ENCODE measurements around the gene MTCP1.

The MTCP1 gene

DNA sequence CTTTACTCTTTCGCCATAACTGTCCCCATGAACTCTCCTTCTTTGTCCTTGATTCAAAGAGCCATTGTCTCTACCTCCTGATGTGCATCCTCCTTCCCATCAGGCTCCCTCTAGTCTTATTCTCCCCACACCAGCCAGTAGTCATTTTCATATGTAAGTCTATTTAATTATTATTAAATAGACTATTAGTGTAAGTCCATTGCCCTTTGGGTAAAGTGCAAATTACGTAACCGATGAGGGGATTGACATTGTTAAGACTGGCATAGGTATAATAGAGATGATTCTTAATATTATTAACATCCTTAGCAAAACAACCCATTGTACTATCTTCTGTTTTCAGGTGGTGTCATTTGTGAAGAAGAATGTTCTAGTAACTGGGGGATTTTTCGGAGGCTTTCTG is 16.7 kb downstream of the MTCP1 start:
- no peak for DNase-seq (ENCODE audit: low read depth in 2 of 3, low spot score in 2 of 3)

DNA sequence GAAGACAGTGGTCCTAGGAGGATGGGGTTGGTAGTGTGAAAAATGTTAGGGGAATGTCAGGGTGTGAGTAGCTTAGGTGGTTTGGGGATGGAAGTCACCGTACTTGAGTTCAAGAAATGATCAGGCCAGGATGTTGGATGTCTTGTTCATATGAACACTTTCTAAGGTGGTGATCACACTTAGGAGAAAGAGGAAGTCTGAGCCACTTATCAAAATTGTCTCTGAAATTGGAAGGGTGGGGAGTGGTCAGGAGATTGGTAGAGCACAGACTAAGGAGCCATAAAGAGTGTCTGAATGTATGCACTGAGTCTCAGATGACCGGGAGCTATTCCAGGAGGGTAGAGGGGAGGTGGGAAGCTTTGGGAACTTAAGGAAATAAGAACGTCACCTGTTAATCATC is 17.3 kb downstream of the MTCP1 start:
- DNase-seq (ENCODE audit: low read depth in 2 of 3, low spot score in 2 of 3) = no peak

DNA sequence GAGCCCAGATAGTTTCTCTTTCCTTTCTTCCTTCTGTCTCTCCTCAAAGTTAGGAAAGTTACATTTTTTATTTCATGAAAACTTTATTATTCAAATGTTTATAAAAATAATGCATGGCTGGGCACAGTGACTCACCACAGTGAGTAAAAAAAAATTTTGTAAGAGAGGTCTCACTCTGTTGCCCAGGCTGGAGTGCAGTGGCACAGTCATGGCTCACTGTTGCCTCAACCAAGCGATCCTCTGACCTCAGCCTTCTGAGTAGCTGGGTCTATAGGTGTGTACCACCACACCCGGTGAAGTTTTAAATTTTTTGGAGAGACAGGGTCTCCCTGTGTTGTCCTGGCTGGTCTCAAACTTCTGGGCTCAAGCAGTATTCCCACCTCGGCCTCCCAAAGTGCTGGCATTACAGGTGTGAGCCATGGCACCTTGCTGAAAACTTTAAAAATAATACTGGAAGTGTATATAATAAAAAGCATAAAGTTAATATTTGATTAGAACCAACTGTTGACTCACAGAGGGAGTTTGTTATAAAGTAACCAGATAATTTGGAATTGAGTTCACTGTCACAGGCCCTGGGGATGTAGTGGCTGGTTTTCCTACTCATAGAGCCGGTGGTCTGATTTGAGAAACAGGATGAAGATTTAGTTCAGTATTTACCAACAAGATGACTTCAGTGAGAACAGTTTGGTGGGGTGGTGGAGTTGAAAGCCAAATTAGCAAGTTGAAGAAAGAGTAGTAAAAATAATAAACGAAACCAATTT is 18.0 kb downstream of the MTCP1 start:
- DNase-seq (ENCODE audit: low read depth in 2 of 3, low spot score in 2 of 3) = no peak

DNA sequence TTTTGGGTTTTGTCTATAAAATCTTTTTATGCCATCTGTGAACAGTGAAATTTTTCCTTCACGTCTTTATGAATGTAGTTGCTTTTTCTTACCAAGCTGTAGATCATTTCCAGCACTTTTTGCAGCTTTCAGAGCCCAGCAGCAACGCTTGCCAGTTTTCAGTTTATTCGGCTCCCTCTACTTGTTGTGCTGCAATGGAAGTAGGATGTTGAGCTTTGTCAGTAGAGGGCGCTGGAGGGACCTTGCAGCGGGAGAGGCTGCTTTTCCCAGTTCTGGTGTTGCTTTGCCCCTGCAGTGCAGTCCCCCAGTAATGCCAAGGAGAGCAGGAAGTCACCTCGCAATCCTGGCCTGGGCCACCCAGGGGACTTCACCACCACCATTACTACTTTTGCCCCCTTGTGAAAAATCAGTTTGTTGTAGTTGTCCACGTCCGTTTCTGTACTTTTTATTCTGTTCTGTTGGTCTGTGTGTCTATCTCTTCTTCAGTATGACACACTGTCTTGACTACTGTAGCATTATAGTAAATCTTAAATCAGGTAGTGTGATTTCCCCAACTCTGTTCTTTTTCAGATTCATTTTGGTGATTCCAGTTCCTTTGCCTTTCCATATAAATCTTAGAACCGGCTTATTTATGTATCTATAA is 21.8 kb downstream of the MTCP1 start:
- DNase-seq (ENCODE audit: low read depth in 2 of 3, low spot score in 2 of 3) = no peak

DNA sequence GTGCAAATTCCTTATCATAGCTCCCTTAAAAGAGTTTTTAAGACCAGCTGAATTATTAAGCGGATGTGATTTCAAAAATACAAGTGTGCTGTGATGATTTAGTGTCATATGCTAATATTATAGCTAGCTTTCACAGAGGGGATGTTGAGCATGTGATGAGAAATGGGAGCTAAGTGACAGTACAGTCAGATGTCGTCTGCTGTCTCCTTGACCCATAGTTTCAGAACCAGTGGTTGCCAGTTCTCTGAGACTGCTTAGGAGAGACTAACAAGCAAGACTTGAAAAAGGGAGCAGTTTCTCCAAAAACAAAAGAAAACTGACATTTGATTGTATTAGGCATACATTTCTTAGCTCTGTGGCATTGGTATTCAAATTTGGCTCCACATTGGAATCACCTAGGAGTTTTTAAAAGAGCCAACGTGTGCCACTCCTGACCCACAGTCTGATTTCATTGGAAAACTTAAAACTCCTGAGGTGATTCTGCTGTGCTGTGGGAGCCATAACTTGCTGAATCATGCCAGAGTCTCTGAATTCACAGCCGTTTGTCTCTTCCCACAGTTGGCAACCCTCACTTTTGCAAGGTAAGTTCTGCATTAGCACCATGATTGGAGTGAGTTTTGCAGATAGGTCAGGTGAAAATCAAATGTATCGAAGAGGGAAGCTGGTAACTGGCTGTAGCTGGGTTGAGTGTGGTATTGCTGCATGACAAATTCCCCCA is 24.0 kb downstream of the MTCP1 start:
- no peak for DNase-seq (ENCODE audit: low read depth in 2 of 3, low spot score in 2 of 3)

DNA sequence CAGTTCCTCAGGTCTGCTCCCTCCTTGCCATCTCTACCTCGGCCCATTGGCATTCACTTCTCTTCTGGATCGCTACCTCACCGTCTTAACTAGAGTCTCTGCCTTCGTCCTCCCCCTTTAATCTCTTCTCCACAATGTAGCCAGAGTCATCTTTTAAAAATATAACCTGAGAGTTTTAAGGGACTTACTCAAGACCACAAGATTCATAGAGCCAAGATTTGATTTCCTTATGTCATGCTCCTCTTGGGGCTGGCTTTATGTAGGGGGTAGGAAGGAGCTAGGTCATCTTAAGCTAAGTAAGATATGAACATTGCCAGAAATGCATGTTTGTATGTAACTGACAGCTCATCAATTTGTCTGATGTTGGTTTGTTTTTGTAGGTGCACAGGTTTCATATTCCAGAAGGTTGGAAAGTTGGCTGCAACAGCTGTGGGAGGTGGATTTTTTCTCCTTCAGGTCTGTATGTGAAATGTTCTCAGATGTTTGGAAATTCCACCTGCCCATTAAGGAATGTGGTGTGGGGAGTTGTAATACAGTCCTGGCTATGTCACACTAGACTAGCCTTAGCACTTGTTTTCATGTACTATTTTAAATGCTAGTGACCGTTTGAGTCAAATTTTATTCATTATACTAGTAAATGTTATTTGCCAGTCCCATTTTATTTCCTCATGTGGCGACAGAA is 24.7 kb downstream of the MTCP1 start:
- DNase-seq (ENCODE audit: low read depth in 2 of 3, low spot score in 2 of 3) = no peak

DNA sequence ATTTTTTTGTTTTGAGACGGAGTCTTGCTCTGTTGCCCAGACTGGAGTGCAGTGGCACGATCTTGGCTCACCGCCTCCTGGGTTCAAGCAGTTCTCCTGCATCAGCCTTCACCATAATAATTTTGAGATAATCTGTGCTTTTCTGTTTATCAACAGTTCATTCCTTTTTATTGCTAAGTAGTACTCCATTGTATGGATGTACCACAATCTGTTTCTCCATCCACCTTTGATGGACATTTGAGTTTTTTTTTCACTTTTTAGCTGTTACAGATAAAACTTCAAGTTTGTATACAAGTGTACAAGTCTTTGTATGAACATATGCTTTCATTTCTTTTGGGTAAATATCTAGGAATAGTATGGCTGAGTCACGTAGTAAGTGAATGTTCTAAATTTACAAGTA is 35.2 kb downstream of the MTCP1 start:
- DNase-seq (ENCODE audit: low read depth in 2 of 3, low spot score in 2 of 3) = no peak

DNA sequence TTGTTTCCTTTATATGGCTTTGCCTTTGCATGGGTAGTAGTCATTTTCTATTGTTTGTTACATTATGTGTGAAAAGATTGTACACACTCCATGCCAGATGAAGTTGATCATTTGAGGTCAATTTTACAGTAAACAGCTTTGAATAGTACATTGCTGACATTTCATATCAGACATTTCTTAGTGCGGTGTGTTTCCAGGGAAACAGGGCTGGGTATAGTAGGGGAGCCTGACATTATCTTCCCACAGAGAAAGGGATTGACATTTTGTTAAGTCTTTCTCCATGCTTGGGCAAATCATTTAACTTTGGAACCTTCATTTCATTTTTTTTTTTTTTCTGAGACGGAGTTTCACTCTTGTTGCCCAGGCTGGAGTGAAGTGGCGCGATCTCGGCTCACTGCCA is 39.3 kb downstream of the MTCP1 start:
- no peak for DNase-seq (ENCODE audit: low read depth in 2 of 3, low spot score in 2 of 3)

DNA sequence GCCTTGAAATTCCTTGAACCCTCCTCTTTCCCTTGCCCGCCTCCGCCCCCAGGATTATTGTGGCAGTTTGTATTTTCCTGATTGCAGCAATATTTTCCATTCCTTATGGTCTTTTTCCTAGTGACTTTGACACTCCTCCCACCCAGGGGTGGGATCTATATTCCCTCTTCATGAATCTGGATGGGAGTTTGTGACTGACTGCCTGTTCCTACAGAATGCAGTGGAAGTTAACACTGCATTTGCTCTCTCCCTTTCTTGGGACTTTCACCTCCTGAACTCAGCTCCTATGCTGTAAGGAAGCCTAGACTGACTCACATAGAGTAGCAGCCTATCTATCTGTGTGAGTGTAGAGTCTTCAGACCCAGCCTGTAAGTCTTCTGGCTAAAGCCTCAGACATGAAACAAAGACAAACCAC is 42.1 kb downstream of the MTCP1 start:
- no peak for DNase-seq (ENCODE audit: low read depth in 2 of 3, low spot score in 2 of 3)

DNA sequence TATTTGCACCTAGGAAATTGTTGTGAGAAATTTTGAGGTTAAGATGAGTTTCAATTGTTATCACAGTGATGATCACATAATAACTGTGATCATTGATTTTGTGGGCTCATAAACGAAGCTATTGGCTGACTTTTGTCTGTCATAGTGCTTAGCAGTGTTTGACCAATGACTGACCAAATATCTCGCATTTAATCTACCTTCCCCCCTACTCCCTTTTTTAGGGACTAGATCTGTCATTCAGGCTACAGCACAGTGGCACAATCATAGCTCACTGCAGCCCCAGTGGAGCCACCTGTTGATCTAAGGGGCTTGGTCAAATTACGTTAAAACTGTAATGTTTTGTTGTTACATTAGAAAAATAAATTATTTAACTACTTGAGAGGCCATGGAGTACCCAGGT is 42.8 kb downstream of the MTCP1 start:
- DNase-seq (ENCODE audit: low read depth in 2 of 3, low spot score in 2 of 3) = no peak

DNA sequence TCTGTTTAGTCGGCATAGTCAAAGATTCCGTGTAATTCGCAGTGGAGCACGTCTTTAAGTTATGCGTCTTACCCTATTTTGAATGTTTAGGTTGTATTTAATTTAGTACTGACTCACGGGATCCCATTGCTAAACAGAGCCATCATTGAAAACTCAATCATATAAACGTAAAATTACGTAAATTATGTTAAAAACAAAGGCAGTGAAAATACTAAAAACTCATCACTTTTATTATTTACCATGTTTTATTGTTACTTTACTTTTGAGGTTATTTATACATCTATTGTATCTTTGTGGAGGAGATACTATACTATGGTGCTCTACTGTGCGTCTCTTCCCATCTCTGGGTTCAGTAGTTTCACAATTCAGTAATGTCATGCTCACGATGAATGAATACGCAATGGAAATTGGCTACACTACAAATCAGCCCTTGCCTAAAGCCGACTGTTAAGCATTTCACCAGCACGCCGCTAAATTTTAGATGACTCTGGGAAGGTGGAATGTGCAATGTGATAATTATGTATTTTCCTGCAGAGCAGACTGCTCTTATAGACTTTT is 43.3 kb downstream of the MTCP1 start:
- no peak for DNase-seq (ENCODE audit: low read depth in 2 of 3, low spot score in 2 of 3)

DNA sequence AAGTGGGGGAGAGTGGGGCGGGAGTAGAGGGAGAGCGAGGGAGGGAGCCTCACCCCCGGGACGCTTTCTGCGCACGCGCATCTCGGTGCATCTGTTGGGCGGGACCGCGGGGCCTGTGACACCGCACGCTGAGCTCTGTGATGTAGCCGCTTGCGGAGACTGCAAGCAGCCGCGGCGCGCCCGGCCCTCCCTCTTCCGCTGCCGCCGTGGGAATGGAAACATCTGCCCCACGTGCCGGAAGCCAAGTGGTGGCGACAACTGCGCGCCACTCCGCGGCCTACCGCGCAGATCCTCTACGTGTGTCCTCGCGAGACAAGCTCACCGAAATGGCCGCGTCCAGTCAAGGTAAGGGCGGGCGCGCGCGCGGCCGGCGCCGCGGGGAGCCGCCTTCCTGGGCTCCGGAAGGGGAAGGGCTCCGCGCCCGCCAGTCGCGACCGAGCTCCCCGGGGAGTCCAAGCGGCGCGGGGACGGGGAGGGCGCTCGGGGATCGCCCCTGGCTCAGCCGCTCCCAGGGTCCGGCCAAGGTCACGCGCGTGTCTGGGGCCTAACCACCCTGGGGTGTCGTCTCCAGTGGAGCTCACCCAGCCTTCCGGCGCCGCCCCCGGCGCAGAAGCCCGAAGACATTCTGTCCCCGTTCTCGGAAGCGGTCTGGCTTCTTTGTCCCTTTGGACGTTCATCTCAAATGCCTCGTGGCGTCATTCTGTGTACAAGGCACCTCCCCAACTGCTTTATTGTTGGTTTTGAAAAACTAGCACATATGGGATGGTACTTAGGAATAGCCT is 44.0 kb downstream of the MTCP1 start, which contains the start of gene FUNDC2:
FUNDC2 (plus strand) TSS at position 118 of the 782 bp plus-strand sequence; CDS start at position 213, 95 bp downstream.
- DNase-seq (ENCODE audit: low read depth in 2 of 3, low spot score in 2 of 3) = peak; percentile 52 to 84 (median 73)

DNA sequence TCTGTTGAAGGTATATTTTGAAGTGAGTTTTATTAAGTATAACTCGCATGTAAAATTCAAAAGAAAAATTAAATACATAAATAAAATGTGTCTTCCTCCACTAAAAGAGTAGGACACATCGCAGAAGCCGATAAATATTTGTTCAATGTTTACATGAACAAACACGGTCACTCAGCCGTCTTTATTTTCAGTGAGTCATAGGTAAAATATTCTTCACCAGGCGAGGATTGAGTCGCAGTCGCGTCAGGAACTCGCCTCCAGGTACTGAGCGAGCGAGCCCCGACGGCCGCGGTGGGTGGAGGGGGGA is 44.6 kb downstream of the MTCP1 start:
- no peak for DNase-seq (ENCODE audit: low read depth in 2 of 3, low spot score in 2 of 3)

DNA sequence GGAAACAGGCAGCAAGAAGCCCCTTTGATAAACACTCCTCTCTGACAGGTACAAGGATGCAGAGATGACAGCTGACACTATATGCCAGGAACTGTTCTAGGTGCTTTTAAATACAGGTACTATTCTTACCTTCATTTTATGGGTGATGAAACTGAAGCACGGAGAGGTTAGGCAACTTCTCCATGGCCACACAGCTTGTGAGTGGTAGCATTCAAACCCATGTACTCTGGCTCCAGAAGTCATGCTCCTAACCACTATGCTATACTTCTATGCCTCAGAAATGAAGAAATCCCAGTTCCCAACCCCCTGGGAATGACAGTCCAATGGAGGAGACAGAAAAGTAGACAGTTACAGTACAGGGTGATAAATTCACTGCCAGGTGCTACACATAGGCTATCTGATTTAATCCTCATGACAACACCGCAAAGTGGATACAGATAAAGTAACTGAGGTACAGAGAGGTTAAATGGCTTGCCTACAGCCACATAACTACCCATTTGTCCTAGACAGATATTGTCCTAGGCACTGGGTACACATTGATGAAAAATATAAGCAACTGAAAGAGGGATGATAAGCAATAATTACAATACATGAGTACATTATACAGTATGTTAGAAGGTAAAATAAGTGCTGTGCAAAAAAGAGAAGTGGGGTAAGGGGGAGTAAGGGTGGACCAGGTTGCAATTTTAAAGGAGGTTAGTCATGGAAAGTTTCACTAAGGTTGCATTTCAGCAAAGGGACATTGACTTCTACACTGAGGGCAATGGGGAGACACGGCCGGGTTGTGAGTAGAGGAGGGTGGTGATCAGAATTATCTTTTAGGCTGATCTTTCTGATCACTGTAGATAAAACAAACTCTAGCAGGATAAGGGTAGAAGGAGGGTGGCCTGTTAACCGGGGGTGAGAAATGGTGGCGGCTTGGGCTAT is 46.8 kb downstream of the MTCP1 start:
- no peak for DNase-seq (ENCODE audit: low read depth in 2 of 3, low spot score in 2 of 3)

DNA sequence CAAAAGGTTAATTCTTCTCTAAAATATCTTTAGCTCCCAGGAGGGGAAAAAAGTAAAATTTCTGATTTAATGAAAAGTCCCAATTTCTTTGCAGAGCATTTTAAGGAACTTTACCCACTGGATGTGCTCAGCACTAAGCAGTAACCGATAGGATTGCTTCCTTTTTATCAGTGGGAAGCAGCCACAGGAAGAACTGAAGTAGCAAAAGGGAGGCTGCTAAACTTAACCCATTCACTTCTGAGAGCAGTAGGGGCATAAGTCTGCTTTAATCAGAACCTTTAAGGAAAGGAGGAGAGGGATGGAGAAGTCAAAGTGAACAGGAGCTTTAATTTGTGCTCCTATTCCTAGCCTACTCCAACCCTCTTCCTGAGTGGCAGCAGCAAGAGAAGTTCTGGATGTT is 48.4 kb downstream of the MTCP1 start, which contains the start of gene F8:
F8 (minus strand) TSS at position 139 of the 400 bp plus-strand sequence. CDS start 171 bp downstream, outside the sequence.
- DNase-seq (ENCODE audit: low read depth in 2 of 3, low spot score in 2 of 3) = no peak

DNA sequence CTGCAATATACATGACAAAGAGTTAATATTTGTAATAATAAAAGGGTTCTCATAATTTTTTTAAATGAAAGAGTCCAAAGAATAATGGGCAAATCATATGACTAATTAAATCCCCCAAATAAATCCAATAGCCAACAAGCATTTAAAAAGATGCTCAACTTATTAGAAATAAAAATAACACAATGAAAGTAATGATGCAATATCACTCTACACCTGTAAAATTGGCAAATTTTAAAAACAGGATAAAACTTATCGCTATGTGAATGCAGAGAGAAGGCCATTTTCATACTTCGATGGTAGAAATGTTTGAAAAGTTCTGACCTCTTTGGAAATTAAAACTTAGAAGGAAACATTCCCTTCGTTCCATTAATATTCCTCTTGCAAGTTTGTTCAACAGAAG is 50.3 kb downstream of the MTCP1 start:
- DNase-seq (ENCODE audit: low read depth in 2 of 3, low spot score in 2 of 3) = no peak

Data from activated CD8-positive, alpha-beta memory T cell treated with anti-CD3 and anti-CD28 coated beads for 48 hours (primary cell).